H9 (cell line): ENCODE measurements around the gene GPBP1L1. TPM values are rescaled to one million over a fixed set of nuclear protein-coding genes. Genes with fewer than 3 reads are reported as not detected.

Experiments
- DNase-seq: peaks from one replicate; pipeline ENCODE4 v3.0.0-alpha.2; 2017
- H2AFZ ChIP-seq: one replicate; pipeline ENCODE4 v1.6.1; 2013; ENCODE audit warnings: mild to moderate bottlenecking, low read length, control low read depth, moderate library complexity
- H2AK5ac ChIP-seq: 2 replicates; pipeline ENCODE4 v1.6.1; 2013; ENCODE audit warnings: low read length, control low read depth, mixed read lengths; ENCODE audit not compliant: insufficient read length
- H2BK120ac ChIP-seq: one replicate; pipeline ENCODE4 v1.6.1; 2013; ENCODE audit warnings: low read depth, mild to moderate bottlenecking, low read length, control low read depth, inconsistent platforms; ENCODE audit not compliant: poor library complexity, severe bottlenecking
- H2BK12ac ChIP-seq: 2 replicates; pipeline ENCODE4 v1.6.1; 2013; ENCODE audit warnings: low read length, control low read depth, mixed read lengths, low read depth; ENCODE audit not compliant: insufficient read length
- H2BK15ac ChIP-seq: 2 replicates; pipeline ENCODE4 v1.6.1; 2013; ENCODE audit warnings: low read depth, low read length, control low read depth
- H2BK20ac ChIP-seq: one replicate; pipeline ENCODE4 v1.6.1; 2013; ENCODE audit warnings: low read depth, mild to moderate bottlenecking, low read length, control low read depth, inconsistent platforms; ENCODE audit not compliant: poor library complexity, severe bottlenecking
- H2BK5ac ChIP-seq: 2 replicates; pipeline ENCODE4 v1.6.1; 2013; ENCODE audit warnings: low read length, control low read depth, mixed read lengths; ENCODE audit not compliant: insufficient read length
- H3K14ac ChIP-seq: 2 replicates; pipeline ENCODE4 v1.6.1; 2013; ENCODE audit warnings: low read length, control low read depth; ENCODE audit not compliant: insufficient read depth
- H3K18ac ChIP-seq: 2 replicates; pipeline ENCODE4 v1.6.1; 2013; ENCODE audit warnings: low read depth, mild to moderate bottlenecking, mixed read lengths, low read length, control low read depth; ENCODE audit not compliant: insufficient read length
- H3K23ac ChIP-seq: 2 replicates; pipeline ENCODE4 v1.6.1; 2013; ENCODE audit warnings: low read length, control low read depth, mixed read lengths, low read depth; ENCODE audit not compliant: insufficient read length
- H3K23me2 ChIP-seq: 2 replicates; pipeline ENCODE4 v1.6.1; 2013; ENCODE audit warnings: low read depth, mild to moderate bottlenecking, mixed read lengths, low read length, control low read depth; ENCODE audit not compliant: insufficient read length, poor library complexity, severe bottlenecking
- H3K27ac ChIP-seq: 2 replicates; pipeline ENCODE4 v1.5.1; 2013; ENCODE audit warnings: low read length, control low read depth, mixed read lengths, low read depth; ENCODE audit not compliant: insufficient read length
- H3K27me3 ChIP-seq: 2 replicates; pipeline ENCODE4 v1.6.1; 2013; ENCODE audit warnings: low read length, control low read depth, inconsistent platforms; ENCODE audit not compliant: insufficient read depth
- H3K4ac ChIP-seq: 2 replicates; pipeline ENCODE4 v1.6.1; 2013; ENCODE audit warnings: low read depth, mild to moderate bottlenecking, control low read depth, inconsistent platforms, low read length, moderate library complexity
- H3K4me1 ChIP-seq: 2 replicates; pipeline ENCODE4 v1.6.1; 2013; ENCODE audit warnings: low read length, control low read depth, inconsistent platforms; ENCODE audit not compliant: insufficient read depth
- H3K4me2 ChIP-seq: 2 replicates; pipeline ENCODE4 v1.6.1; 2013; ENCODE audit warnings: low read length, control low read depth, mixed read lengths; ENCODE audit not compliant: insufficient read length, insufficient read depth
- H3K56ac ChIP-seq: 2 replicates; pipeline ENCODE4 v1.6.1; 2013; ENCODE audit warnings: low read depth, mild to moderate bottlenecking, mixed read lengths, low read length, control low read depth; ENCODE audit not compliant: insufficient read length
- H3K79me1 ChIP-seq: 2 replicates; pipeline ENCODE4 v1.6.1; 2013; ENCODE audit warnings: low read depth, mild to moderate bottlenecking, moderate library complexity, low read length, control low read depth, inconsistent platforms; ENCODE audit not compliant: insufficient read depth, poor library complexity, severe bottlenecking
- H3K79me2 ChIP-seq: 2 replicates; pipeline ENCODE4 v1.6.1; 2013; ENCODE audit warnings: low read length, control low read depth, inconsistent platforms; ENCODE audit not compliant: insufficient read depth
- H3K9ac ChIP-seq: 2 replicates; pipeline ENCODE4 v1.6.1; 2013; ENCODE audit warnings: low read length, control low read depth, mixed read lengths; ENCODE audit not compliant: insufficient read length; ENCODE audit errors: extremely low read depth
- H3K9me3 ChIP-seq: one replicate; pipeline ENCODE4 v1.6.1; 2013; ENCODE audit warnings: low read depth, low read length, inconsistent platforms; ENCODE audit not compliant: control insufficient read depth
- H3T11ph ChIP-seq: one replicate; pipeline ENCODE4 v1.6.1; 2013; ENCODE audit warnings: mild to moderate bottlenecking, low read length, control low read depth, inconsistent platforms
- H4K20me1 ChIP-seq: one replicate; pipeline ENCODE4 v1.6.1; 2013; ENCODE audit not compliant: control insufficient read depth, insufficient read length, insufficient read depth
- H4K5ac ChIP-seq: 2 replicates; pipeline ENCODE4 v1.6.1; 2013; ENCODE audit warnings: low read depth, mild to moderate bottlenecking, mixed read lengths, low read length, control low read depth; ENCODE audit not compliant: insufficient read length
- H4K8ac ChIP-seq: replicated peaks from 2 replicates; pipeline ENCODE4 v1.6.1; 2013; ENCODE audit warnings: low read length, control low read depth, mixed read lengths, low read depth; ENCODE audit not compliant: insufficient read length
- H4K91ac ChIP-seq: 2 replicates; pipeline ENCODE4 v1.6.1; 2013; ENCODE audit warnings: low read depth, mild to moderate bottlenecking, moderate library complexity, mixed read lengths, low read length, control low read depth; ENCODE audit not compliant: insufficient read length
- H3K27ac Mint-ChIP-seq, 3 experiments: 2 replicates in 2 of 3; 3 replicates in 1 of 3; pipeline ENCODE4 v1.8.0; 2020 to 2021; ENCODE audit warnings: mixed read lengths in 3 of 3, mild to moderate bottlenecking in 1 of 3, moderate library complexity in 1 of 3
- H3K27me3 Mint-ChIP-seq: 2 replicates; pipeline ENCODE4 v1.8.0; 2021; ENCODE audit warnings: low read depth, mild to moderate bottlenecking, moderate library complexity, mixed read lengths
- H3K36me3 Mint-ChIP-seq, 3 experiments: 2 replicates in 2 of 3; 3 replicates in 1 of 3; pipeline ENCODE4 v1.8.0; 2020 to 2021; ENCODE audit warnings: low read depth in 3 of 3, mixed read lengths in 3 of 3; ENCODE audit not compliant: insufficient read depth in 1 of 3
- H3K4me1 Mint-ChIP-seq, 2 experiments: 2 replicates each; pipeline ENCODE4 v1.8.0; 2020; ENCODE audit warnings: mixed read lengths in 2 of 2
- H3K4me3 Mint-ChIP-seq, 2 experiments: 2 replicates in 1 of 2; 3 replicates in 1 of 2; pipeline ENCODE4 v1.8.0; 2020 to 2021; ENCODE audit warnings: mild to moderate bottlenecking in 2 of 2, mixed read lengths in 2 of 2, moderate library complexity in 1 of 2
- H3K9me3 Mint-ChIP-seq, 2 experiments: 2 replicates in 1 of 2; 3 replicates in 1 of 2; pipeline ENCODE4 v1.8.0; 2020; ENCODE audit warnings: mild to moderate bottlenecking in 2 of 2, mixed read lengths in 2 of 2, moderate library complexity in 1 of 2
- WGBS: extraction: QIAGEN DNeasy Blood & Tissue Kit; methylation state at CpG from one replicate; pipeline ENCODE4 v1.1.7; 2013; ENCODE audit warnings: missing lambda C conversion rate, low lambda C conversion rate, mixed read lengths; ENCODE audit not compliant: insufficient read length; ENCODE audit errors: extremely low coverage; 5-methylcytosine and 5-hydroxymethylcytosine counted together
- total RNA-seq: library from RNA; stranded (reverse); gene quantifications from 2 replicates; pipeline ENCODE4 v1.2.1, GENCODE V29; 2021
- TF ChIP-seq, protein P1 (sequence below): fragments of 200-600 bp; sonication (generic); conservative IDR thresholded peaks from 3 replicates; pipeline ENCODE4 v1.8.0; 2021; ENCODE audit warnings: antibody characterized with exemption, mild to moderate bottlenecking

GPBP1L1 gene
- total RNA-seq, 1 experiment from 2014 or later = 115 TPM

GRCh38 chr1:45594412-45594811 lies 91.9 kb downstream of the GPBP1L1 start:
- H2BK12ac ChIP-seq = no peak overlapping the region
- no peak overlapping the region for H4K8ac ChIP-seq
- no peak overlapping the region for H4K5ac ChIP-seq
- DNase-seq = no peak
- Mint-ChIP-seq H3K27me3 (no peaks in the 10 kb centered on the region), H3K9me3 (no peaks in the 10 kb centered on the region), H3K36me3 (peaks cover 39 to 81% (median 77%) of the 10 kb centered on the region in 3 experiments), H3K27ac (peak overlapping the region in 1 of 3 experiments; percentile 74; a peak in 1 of 7 replicates), H3K4me1 (peaks cover 12 to 25% of the 10 kb centered on the region in 2 experiments), H3K4me3 (peak overlapping the region in 1 of 2 experiments; percentile 47; a peak in 2 of 5 replicates)
- H2BK15ac ChIP-seq = no peak overlapping the region
- H2AFZ ChIP-seq = no peak overlapping the region
- no peak overlapping the region for H3K4me2 ChIP-seq
- H4K91ac ChIP-seq = no peak overlapping the region
- H3K14ac ChIP-seq = no peak overlapping the region
- H3K79me1 ChIP-seq = peaks cover 16% of the 10 kb centered on the region
- H3K27me3 ChIP-seq = no peaks in the 10 kb centered on the region
- no peak overlapping the region for H3K18ac ChIP-seq
- H3K9me3 ChIP-seq = no peaks in the 10 kb centered on the region
- no peaks in the 10 kb centered on the region for H4K20me1 ChIP-seq
- H3K23me2 ChIP-seq = no peaks in the 10 kb centered on the region
- TF ChIP-seq, protein P1, sequence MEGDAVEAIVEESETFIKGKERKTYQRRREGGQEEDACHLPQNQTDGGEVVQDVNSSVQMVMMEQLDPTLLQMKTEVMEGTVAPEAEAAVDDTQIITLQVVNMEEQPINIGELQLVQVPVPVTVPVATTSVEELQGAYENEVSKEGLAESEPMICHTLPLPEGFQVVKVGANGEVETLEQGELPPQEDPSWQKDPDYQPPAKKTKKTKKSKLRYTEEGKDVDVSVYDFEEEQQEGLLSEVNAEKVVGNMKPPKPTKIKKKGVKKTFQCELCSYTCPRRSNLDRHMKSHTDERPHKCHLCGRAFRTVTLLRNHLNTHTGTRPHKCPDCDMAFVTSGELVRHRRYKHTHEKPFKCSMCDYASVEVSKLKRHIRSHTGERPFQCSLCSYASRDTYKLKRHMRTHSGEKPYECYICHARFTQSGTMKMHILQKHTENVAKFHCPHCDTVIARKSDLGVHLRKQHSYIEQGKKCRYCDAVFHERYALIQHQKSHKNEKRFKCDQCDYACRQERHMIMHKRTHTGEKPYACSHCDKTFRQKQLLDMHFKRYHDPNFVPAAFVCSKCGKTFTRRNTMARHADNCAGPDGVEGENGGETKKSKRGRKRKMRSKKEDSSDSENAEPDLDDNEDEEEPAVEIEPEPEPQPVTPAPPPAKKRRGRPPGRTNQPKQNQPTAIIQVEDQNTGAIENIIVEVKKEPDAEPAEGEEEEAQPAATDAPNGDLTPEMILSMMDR = no peak
- no peak overlapping the region for H2AK5ac ChIP-seq
- no peak overlapping the region for H3T11ph ChIP-seq
- H3K79me2 ChIP-seq = peaks cover 57% of the 10 kb centered on the region
- H3K4me1 ChIP-seq = no peaks in the 10 kb centered on the region
- H2BK20ac ChIP-seq = no peak overlapping the region
- H3K4ac ChIP-seq = no peak overlapping the region
- no peak overlapping the region for H2BK120ac ChIP-seq
- no peak overlapping the region for H3K9ac ChIP-seq
- H3K23ac ChIP-seq = no peak overlapping the region
- no peak overlapping the region for H2BK5ac ChIP-seq
- H3K56ac ChIP-seq = no peak overlapping the region
- no peak overlapping the region for H3K27ac ChIP-seq
- no CpG with 5 or more reads among the region's 4 CpGs for WGBS
